ENCODE measurements around the gene PSG6.
"Not testable (repeated sequence)": the region's sequence is repeated elsewhere in the genome, so short reads cannot be mapped to it uniquely, and the experiment has no call there.

Gene PSG6

GRCh38 chr19:42917634-42918033, at the start of gene PSG6:
Gene PSG6 (minus strand): TSS chr19:42917894. CDS start chr19:42917792, 102 bp downstream.
- DNase-seq (ENCODE audit: low spot score), result not testable (repeated sequence)

- DNase-seq (ENCODE audit: low spot score), result no peak
Observed at GRCh38 chr19:42965176-42965575, 47.5 kb upstream of the PSG6 start.

GRCh38 chr19:42961119-42961518, 43.4 kb upstream of the PSG6 start:
- no peak for DNase-seq (ENCODE audit: low spot score)

GRCh38 chr19:42952126-42952525, 34.4 kb upstream of the PSG6 start:
- not testable (repeated sequence) for DNase-seq (ENCODE audit: low spot score)

GRCh38 chr19:42951476-42951875, 33.8 kb upstream of the PSG6 start:
- not testable (repeated sequence) for DNase-seq (ENCODE audit: low spot score)

- peak; percentile 10 for DNase-seq (ENCODE audit: low spot score)
Observed at GRCh38 chr19:42942187-42942789, 24.6 kb upstream of the PSG6 start.

GRCh38 chr19:42937107-42937506, 19.4 kb upstream of the PSG6 start, which contains the start of gene PSG7:
Gene PSG7 (minus strand): TSS chr19:42937207. CDS start chr19:42937076, 131 bp downstream.
- not testable (repeated sequence) for DNase-seq (ENCODE audit: low spot score)

- not testable (repeated sequence) for DNase-seq (ENCODE audit: low spot score)
Observed at GRCh38 chr19:42934726-42935125, 17.0 kb upstream of the PSG6 start.

- DNase-seq (ENCODE audit: low spot score), result not testable (repeated sequence)
Observed at GRCh38 chr19:42934183-42934582, 16.5 kb upstream of the PSG6 start.

- not testable (repeated sequence) for DNase-seq (ENCODE audit: low spot score)
Observed at GRCh38 chr19:42933412-42933811, 15.7 kb upstream of the PSG6 start.

- not testable (repeated sequence) for DNase-seq (ENCODE audit: low spot score)
Observed at GRCh38 chr19:42932485-42933101, 14.9 kb upstream of the PSG6 start.

- DNase-seq (ENCODE audit: low spot score), result not testable (repeated sequence)
Observed at GRCh38 chr19:42930214-42930613, 12.5 kb upstream of the PSG6 start.

- no peak for DNase-seq (ENCODE audit: low spot score)
Observed at GRCh38 chr19:42928896-42929295, 11.2 kb upstream of the PSG6 start.

- no peak for DNase-seq (ENCODE audit: low spot score)
Observed at GRCh38 chr19:42926781-42927180, 9.1 kb upstream of the PSG6 start.

- DNase-seq (ENCODE audit: low spot score), result peak; percentile 7
Observed at GRCh38 chr19:42923106-42923505, 5.4 kb upstream of the PSG6 start.

- DNase-seq (ENCODE audit: low spot score), result not testable (repeated sequence)
Observed at GRCh38 chr19:42920971-42921370, 3.3 kb upstream of the PSG6 start.

- DNase-seq (ENCODE audit: low spot score), result no peak
Observed at GRCh38 chr19:42919757-42920079, 2.0 kb upstream of the PSG6 start.

GRCh38 chr19:42919070-42919756, 1.5 kb upstream of the PSG6 start:
- peak; percentile 14 for DNase-seq (ENCODE audit: low spot score)

- not testable (repeated sequence) for DNase-seq (ENCODE audit: low spot score)
Observed at GRCh38 chr19:42918377-42919069, 829 bp upstream of the PSG6 start.

GRCh38 chr19:42916931-42917330, 763 bp downstream of the PSG6 start:
- not testable (repeated sequence) for DNase-seq (ENCODE audit: low spot score)

GRCh38 chr19:42913516-42913915, 4.2 kb downstream of the PSG6 start:
- DNase-seq (ENCODE audit: low spot score), result not testable (repeated sequence)

GRCh38 chr19:42912941-42913340, 4.8 kb downstream of the PSG6 start:
- DNase-seq (ENCODE audit: low spot score), result not testable (repeated sequence)

- DNase-seq (ENCODE audit: low spot score), result not testable (repeated sequence)
Observed at GRCh38 chr19:42911731-42912130, 6.0 kb downstream of the PSG6 start.

Measured in iPS-NIHi11 (cell line).